ENCODE data around the gene C1QTNF1.

The C1QTNF1 gene

GRCh38 chr17:78993241-78993956 is 30.6 kb upstream of the C1QTNF1 start:
- peak; percentile 76 for TF ChIP-seq CTCF (IDR thresholded peaks at IDR 0.05; ENCODE audit: low read depth, low read length)
- H3K4me3 ChIP-seq (replicated peaks in 1 of 2; ENCODE audit: low read depth in 2 of 2, low read length in 2 of 2) = no peak overlapping the region
- DNase-seq (ENCODE audit: low read depth in 2 of 2) = peak; percentile 65

GRCh38 chr17:78993981-78994671 is 29.8 kb upstream of the C1QTNF1 start:
- no peak for DNase-seq (ENCODE audit: low read depth in 2 of 2)
- no peak for TF ChIP-seq CTCF (IDR thresholded peaks at IDR 0.05; ENCODE audit: low read depth, low read length)
- H3K4me3 ChIP-seq (replicated peaks in 1 of 2; ENCODE audit: low read depth in 2 of 2, low read length in 2 of 2) = no peak overlapping the region

- no peak for TF ChIP-seq CTCF (IDR thresholded peaks at IDR 0.05; ENCODE audit: low read depth, low read length)
- no peak for DNase-seq (ENCODE audit: low read depth in 2 of 2)
- no peak overlapping the region for H3K4me3 ChIP-seq (replicated peaks in 1 of 2; ENCODE audit: low read depth in 2 of 2, low read length in 2 of 2)
These were observed 28.8 kb upstream of the C1QTNF1 start for GRCh38 chr17:78995022-78995760.

GRCh38 chr17:78995761-78996451 is 28.1 kb upstream of the C1QTNF1 start:
- no peak overlapping the region for H3K4me3 ChIP-seq (replicated peaks in 1 of 2; ENCODE audit: low read depth in 2 of 2, low read length in 2 of 2)
- TF ChIP-seq CTCF (IDR thresholded peaks at IDR 0.05; ENCODE audit: low read depth, low read length) = no peak
- no peak for DNase-seq (ENCODE audit: low read depth in 2 of 2)

GRCh38 chr17:78996781-78997201 is 27.2 kb upstream of the C1QTNF1 start:
- H3K4me3 ChIP-seq (replicated peaks in 1 of 2; ENCODE audit: low read depth in 2 of 2, low read length in 2 of 2) = no peak overlapping the region
- DNase-seq (ENCODE audit: low read depth in 2 of 2) = no peak
- no peak for TF ChIP-seq CTCF (IDR thresholded peaks at IDR 0.05; ENCODE audit: low read depth, low read length)

GRCh38 chr17:78997231-78997741 is 26.7 kb upstream of the C1QTNF1 start:
- H3K4me3 ChIP-seq (replicated peaks in 1 of 2; ENCODE audit: low read depth in 2 of 2, low read length in 2 of 2) = no peak overlapping the region
- no peak for DNase-seq (ENCODE audit: low read depth in 2 of 2)
- no peak for TF ChIP-seq CTCF (IDR thresholded peaks at IDR 0.05; ENCODE audit: low read depth, low read length)

Measured in cardiac fibroblast (primary cell).